Jurkat, Clone E6-1 (cell line): ENCODE measurements around the gene FBXO3.

Experiments used
- DNase-seq: peaks from one replicate; pipeline ENCODE4 v3.0.0-alpha.2; 2011; ENCODE audit warnings: low read depth, low spot score
- H3K4me3 ChIP-seq: 2 replicates; pipeline ENCODE4 v1.5.1; 2011; ENCODE audit warnings: mild to moderate bottlenecking, low read length, control low read depth, moderate library complexity

Gene FBXO3

DNA sequence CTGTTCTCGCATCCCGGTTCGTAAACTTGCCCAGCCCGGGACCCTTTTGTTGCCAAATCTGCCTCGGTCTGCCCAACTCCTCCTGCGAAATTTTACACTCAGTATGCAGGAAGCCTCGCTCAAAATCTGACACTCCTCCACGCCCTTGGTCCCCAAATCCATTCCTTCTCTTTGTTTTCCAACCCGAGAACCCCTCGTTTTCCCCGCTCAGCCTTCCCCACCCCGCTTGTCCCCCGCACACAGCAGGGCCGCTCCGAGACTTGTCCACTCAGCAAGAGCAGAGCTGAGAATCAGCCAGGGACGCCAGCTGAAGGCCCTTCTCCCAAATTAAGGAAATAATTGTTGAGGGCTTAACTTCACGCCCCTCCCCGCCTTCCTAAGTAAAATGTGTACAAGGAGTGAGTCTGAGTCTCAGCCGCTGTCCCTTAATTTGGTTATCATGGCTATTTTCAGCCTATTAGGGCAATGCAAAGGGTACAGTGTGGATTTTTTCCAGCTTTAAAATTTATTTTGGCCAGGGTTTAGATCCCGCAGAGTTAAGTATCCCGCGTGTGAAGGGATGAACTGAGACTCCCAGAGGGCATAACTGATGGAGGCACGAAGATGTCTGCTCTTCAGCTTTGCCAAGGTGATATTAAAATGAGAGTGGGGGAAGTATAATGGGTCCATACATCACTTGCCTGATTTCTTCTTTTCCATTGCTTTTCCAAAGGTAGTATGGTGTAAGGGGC is 581 bp upstream of the FBXO3 start:
- DNase-seq, result no peak
- H3K4me3 ChIP-seq, result peak overlapping the region; percentile 86

GRCh38 chr11:33773404-33773986 is 825 bp downstream of the FBXO3 start:
- DNase-seq, result no peak
- peak overlapping the region; percentile 86 for H3K4me3 ChIP-seq

DNA sequence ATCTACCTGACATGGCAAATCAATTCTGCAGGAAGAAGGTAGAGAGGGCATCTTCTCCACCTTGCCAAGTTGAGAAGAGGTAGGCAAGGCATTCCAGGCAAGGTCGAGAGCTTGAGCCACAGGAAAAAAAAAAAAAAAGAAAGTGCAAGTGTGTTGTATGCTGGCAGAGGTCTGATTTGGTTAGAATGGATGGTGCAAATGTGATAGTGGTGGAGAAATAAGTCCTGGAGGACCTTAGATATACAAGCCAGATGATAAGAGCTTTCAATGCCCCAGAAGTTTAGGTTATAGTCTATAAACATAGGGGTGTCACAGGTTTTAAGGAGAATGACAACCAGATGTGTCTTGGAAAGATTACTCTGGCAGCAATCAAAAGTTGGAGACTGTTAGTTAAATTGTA is 1.4 kb downstream of the FBXO3 start:
- H3K4me3 ChIP-seq, result no peak overlapping the region
- no peak for DNase-seq

DNA sequence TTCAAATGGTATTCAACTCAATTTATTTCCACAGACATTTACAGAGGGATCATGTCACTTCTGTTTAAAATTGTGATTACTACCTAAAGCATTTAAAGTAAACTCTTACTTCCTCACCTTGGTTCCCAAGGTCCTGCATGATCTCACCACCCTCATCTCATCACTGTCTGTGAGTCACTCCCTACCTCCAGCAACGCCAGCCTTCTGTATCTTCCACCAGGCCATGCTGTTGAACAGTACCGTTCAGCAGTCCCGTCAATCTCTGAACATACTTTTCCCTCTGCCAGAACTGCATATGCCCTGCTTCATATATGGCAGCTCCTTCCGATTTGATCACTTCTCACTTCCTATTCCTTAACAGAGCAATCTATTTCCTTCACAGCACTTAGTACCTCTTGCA is 2.0 kb downstream of the FBXO3 start:
- H3K4me3 ChIP-seq, result no peak overlapping the region
- no peak for DNase-seq

GRCh38 chr11:33770236-33770635 is 4.1 kb downstream of the FBXO3 start:
- no peak for DNase-seq
- no peak overlapping the region for H3K4me3 ChIP-seq

DNA sequence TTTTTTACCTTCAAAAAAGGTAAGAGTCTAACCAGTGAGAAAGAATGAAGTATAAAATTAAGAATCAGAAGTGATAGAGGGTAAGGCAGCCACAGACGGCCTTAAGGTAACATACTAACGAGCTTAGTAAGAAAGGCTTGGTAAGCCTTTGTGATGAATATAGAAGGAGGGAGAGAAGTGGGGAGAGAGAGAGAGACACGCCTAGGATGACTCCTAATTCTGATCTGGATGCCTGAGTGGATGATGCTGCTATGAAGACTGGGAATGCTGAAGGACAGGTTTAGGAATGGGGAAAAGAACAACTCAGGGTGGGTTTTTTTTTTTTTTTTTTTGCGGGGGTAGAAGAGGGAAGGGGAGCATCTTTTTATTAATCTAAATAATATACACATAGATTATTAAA is 4.8 kb downstream of the FBXO3 start:
- no peak for DNase-seq
- H3K4me3 ChIP-seq, result no peak overlapping the region

DNA sequence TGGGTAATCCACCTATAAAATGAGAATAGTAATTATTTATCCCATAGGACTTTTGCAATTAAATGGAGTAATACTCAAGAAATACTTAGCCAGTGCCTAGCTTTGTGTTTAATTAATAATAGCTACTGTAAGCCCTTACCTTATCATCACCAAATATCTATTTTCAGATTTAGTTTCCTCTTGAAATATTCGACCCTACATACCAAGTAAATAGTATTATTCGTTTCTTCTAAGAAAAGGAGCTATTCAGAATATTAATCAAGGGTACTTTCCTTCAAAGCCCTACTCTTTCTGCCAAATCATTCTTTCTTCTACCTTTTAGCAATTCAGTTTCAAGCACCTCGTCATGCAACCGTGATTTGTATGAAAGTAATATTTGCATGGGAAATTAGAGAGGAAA is 6.7 kb downstream of the FBXO3 start:
- no peak overlapping the region for H3K4me3 ChIP-seq
- DNase-seq, result no peak

DNA sequence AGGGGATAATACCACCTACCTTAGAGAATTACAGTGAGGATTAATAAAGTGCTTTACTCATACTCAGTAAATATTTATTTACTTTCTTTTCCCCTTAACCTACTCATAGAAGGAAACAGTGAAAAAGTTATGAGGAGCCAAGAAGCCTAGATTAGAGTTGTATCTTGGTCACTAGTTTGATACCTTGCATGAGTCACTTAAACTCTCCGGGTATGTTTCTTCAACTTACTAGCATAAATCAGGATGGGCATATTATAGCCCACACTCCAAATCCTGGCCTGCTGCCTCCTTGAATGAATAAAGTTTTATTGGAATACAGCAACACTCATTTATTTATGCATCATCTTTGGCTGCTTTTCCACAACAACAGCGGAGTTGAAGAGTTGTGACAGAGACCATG is 8.2 kb downstream of the FBXO3 start:
- DNase-seq, result no peak
- H3K4me3 ChIP-seq, result no peak overlapping the region

DNA sequence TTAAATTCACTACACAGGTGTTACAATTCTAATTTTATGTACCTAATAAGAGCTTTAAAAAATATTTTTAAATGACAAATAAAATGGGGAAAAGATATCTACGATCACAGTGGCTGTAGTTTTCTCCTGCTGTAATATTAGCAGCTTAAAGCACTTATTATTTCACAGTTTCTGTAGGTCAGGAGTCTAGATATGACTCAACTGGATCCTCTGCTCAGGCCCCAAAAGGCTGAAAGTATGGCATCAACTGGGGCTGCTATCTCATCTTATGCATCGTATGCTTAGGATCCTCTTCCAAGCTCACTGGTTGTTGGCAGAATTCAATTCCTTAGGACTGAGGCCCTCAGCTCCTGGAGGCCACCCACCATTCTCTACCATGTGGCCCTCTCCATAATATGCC is 12.8 kb downstream of the FBXO3 start:
- H3K4me3 ChIP-seq, result no peak overlapping the region
- DNase-seq, result no peak

GRCh38 chr11:33753304-33753967 is 20.9 kb downstream of the FBXO3 start:
- H3K4me3 ChIP-seq, result no peak overlapping the region

DNA sequence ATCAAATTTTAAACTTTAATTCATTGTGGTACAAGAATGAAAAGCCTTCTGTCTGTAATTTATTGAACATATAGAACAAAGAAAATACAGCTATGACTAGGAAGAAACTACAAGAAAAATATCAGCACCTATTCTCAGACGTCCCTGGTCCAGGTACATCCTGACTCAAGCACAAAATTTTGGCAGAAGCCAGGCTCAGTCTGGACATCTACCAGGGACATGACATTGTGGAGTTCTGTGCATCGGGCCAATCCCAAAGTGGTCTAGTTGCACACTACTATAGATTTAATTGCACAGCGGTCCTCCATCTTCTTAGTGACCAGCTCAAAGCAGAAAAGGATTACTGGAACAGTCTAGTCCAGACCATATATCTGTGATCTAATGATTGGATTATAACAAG is 22.4 kb downstream of the FBXO3 start:
- no peak overlapping the region for H3K4me3 ChIP-seq
- DNase-seq, result no peak

More at GRCh38 chr11:33753304-33753967, 20.9 kb downstream of the FBXO3 start:
- no peak for DNase-seq

DNA sequence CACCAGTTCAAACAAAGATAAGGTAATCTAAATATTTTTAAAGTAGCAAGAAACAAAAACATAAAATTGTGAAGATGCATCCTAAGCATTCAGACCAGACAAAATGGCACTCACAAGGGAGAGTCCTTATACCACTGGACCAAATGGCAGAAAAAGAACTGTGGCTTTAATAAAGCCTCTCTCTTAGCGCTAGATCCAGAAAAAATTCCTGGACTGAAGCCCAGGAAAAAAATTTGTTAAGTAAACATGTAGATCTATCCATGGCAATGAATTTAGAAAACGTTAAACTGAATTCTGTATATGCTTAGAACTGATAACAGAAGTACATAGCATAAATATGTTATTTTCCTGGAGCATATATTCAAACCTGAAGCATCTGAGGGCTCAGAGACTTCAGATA is 26.3 kb downstream of the FBXO3 start:
- no peak for DNase-seq
- no peak overlapping the region for H3K4me3 ChIP-seq

- DNase-seq, result no peak
- H3K4me3 ChIP-seq, result no peak overlapping the region
Observed at GRCh38 chr11:33743291-33743690, 31.0 kb downstream of the FBXO3 start.

- no peak overlapping the region for H3K4me3 ChIP-seq
- no peak for DNase-seq
Observed at GRCh38 chr11:33742249-33742851, 32.0 kb downstream of the FBXO3 start.

- DNase-seq, result no peak
- H3K4me3 ChIP-seq, result no peak overlapping the region
Observed at GRCh38 chr11:33741806-33742205, 32.5 kb downstream of the FBXO3 start.

DNA sequence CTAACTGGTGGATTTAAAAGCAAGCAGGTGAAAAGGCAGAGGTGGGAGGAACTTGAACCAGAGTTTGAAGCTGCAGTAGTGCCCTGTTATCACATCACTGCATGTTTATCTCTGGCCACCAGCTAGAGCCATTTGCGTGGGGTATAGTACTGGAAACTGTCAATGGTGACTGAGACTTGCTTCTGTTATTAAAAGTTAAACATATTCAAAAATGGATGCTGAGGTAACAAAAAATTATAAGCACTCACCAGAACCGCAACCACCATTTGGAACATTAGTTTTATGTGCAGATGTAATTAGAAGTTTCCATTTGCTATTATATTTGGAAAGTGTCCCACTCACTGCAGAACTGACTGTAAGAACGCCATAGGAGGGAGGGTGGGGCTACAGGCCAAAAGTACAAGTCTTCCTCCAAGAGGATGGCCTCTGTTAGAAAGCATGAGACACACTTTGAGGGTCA is 36.9 kb downstream of the FBXO3 start:
- no peak for DNase-seq
- no peak overlapping the region for H3K4me3 ChIP-seq

DNA sequence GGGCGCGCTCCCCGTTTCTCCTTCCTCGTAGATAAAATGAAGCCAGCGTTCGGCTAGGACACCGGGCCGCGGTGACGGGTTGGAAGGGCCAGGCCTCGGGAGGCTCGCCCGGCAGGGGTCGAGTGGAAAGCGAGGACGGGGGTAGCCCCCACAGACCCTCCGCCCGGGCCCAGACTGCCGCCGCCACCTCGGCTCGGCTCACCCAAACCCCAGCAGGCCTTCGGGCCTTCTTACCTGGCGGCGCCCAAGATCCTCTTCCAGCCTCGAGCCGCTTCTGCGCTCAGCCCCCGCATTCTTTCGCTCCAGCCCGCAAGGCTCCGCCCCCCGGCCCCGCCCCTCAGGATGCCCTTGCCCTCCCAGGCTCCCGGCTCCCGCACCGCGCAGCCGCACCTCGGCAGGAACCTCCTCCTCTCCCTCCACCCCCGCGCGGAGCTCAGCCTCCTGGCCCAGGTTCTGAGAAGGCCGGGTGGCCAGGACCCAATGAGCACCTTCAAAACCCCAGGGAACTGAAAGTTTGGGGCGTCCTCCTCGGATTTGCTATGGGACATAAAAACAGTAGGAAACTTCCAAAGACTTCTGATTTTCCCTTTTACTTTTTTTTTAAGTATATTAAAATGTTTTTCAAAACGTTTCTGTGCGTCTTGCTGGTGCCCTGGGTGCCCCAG is 38.0 kb downstream of the FBXO3 start, which contains the start of gene CD59:
TSS of gene CD59 (minus strand) at position 276 of the 665 bp plus-strand sequence. CDS start 13,978 bp downstream, outside the sequence.
- peak within 1 kb of the TSS; percentile 72 for H3K4me3 ChIP-seq
- DNase-seq, result peak; percentile 78

GRCh38 chr11:33735271-33736147 is 38.8 kb downstream of the FBXO3 start:
- no peak for DNase-seq
- peak overlapping the region; percentile 72 for H3K4me3 ChIP-seq
